IMR-90 (cell line): Measurements from ENCODE around the gene CD6. TPM values are rescaled to one million over a fixed set of nuclear protein-coding genes. Genes with fewer than 3 reads are reported as not detected.

Source experiments
- ATAC-seq: fragments of 200-7000 bp; cut with Tn5 transposase; 2 replicates; pipeline ENCODE4 v1.9.1; 2020; ENCODE audit warnings: low read depth, mild to moderate bottlenecking, moderate library complexity
- BruUV-seq: library from RNA; stranded (reverse); fragments of 400-500 nt; replicated peaks from 2 replicates; lab custom pipeline; 2021; lab: Mats Ljungman, UMichigan
- CTCF ChIA-PET: fragments of 300-600 bp; formaldehyde crosslinking; extraction: SDS; loops from one replicate; lab custom pipeline; 2021; ENCODE audit warnings: antibody characterized with exemption; lab: Yijun Ruan, JAX
- POLR2A ChIA-PET: fragments of 300-600 bp; sonication (Branson Sonifier 250); formaldehyde crosslinking; loops from one replicate; lab custom pipeline; 2022; ENCODE audit warnings: antibody characterized with exemption; ENCODE audit not compliant: unreplicated experiment; lab: Charles Lee
- DNase-seq: peaks from one replicate; pipeline ENCODE4 v3.0.0; 2013
- H2AFZ ChIP-seq: replicated peaks from 2 replicates; pipeline ENCODE3; 2013; ENCODE audit warnings: low read length, mild to moderate bottlenecking; ENCODE audit not compliant: poor library complexity
- H2AK5ac ChIP-seq: 2 replicates; pipeline ENCODE4 v1.6.1; 2013; ENCODE audit warnings: low read depth, low read length, inconsistent platforms
- H2AK9ac ChIP-seq: replicated peaks from 2 replicates; pipeline ENCODE3; 2013; ENCODE audit warnings: mild to moderate bottlenecking, low read depth, low read length, moderate library complexity; ENCODE audit not compliant: poor library complexity
- H2BK120ac ChIP-seq: 2 replicates; pipeline ENCODE4 v1.6.1; 2013; ENCODE audit warnings: low read depth, low read length, inconsistent platforms
- H2BK15ac ChIP-seq: 3 replicates; pipeline ENCODE4 v1.6.1; 2013; ENCODE audit warnings: low read depth, low read length, inconsistent platforms
- H2BK20ac ChIP-seq: 2 replicates; pipeline ENCODE4 v1.6.1; 2013; ENCODE audit warnings: low read depth, mild to moderate bottlenecking, inconsistent platforms, low read length, moderate library complexity
- H2BK5ac ChIP-seq: 2 replicates; pipeline ENCODE4 v1.6.1; 2013; ENCODE audit warnings: mild to moderate bottlenecking, low read depth, low read length, inconsistent platforms; ENCODE audit not compliant: poor library complexity, severe bottlenecking
- H3K14ac ChIP-seq: replicated peaks from 2 replicates; pipeline ENCODE4 v1.6.1; 2013; ENCODE audit warnings: low read depth, low read length, inconsistent platforms
- H3K18ac ChIP-seq: 2 replicates; pipeline ENCODE4 v1.6.1; 2013; ENCODE audit warnings: low read depth, low read length, control low read depth
- H3K23ac ChIP-seq: 2 replicates; pipeline ENCODE4 v1.6.1; 2013; ENCODE audit warnings: low read depth, low read length, inconsistent platforms
- H3K27ac ChIP-seq: 2 replicates; pipeline ENCODE4 v1.5.1; 2013; ENCODE audit warnings: mild to moderate bottlenecking, control low read depth, low read length; ENCODE audit not compliant: insufficient read depth
- H3K27me3 ChIP-seq: 2 replicates; pipeline ENCODE4 v1.6.1; 2013; ENCODE audit warnings: low read length; ENCODE audit not compliant: control insufficient read depth, insufficient read depth
- H3K36me3 ChIP-seq: 2 replicates; pipeline ENCODE4 v1.6.1; 2013; ENCODE audit warnings: low read length, mixed read lengths; ENCODE audit not compliant: control insufficient read depth, insufficient read depth
- H3K4ac ChIP-seq: 2 replicates; pipeline ENCODE4 v1.6.1; 2013; ENCODE audit warnings: low read depth, low read length, inconsistent platforms
- H3K4me1 ChIP-seq: 2 replicates; pipeline ENCODE4 v1.6.1; 2013; ENCODE audit warnings: low read length, mixed read lengths; ENCODE audit not compliant: control insufficient read depth, insufficient read depth
- H3K4me2 ChIP-seq: 2 replicates; pipeline ENCODE4 v1.6.1; 2013; ENCODE audit warnings: low read depth, mild to moderate bottlenecking, control low read depth, low read length, moderate library complexity
- H3K4me3 ChIP-seq: 2 replicates; pipeline ENCODE4 v1.5.1; 2013; ENCODE audit warnings: low read depth, mild to moderate bottlenecking, control low read depth, low read length, moderate library complexity; ENCODE audit not compliant: insufficient read depth
- H3K56ac ChIP-seq: 2 replicates; pipeline ENCODE4 v1.6.1; 2013; ENCODE audit warnings: low read length, inconsistent platforms; ENCODE audit not compliant: insufficient read depth; ENCODE audit errors: extremely low read depth
- H3K79me1 ChIP-seq, 2 experiments: 2 replicates each; pipeline ENCODE4 v1.6.1; 2013; ENCODE audit warnings: low read length in 2 of 2, inconsistent platforms in 1 of 2, low read depth in 1 of 2
- H3K9ac ChIP-seq: 2 replicates; pipeline ENCODE4 v1.6.1; 2013; ENCODE audit warnings: low read depth, low read length, control low read depth
- H3K9me1 ChIP-seq: 2 replicates; pipeline ENCODE4 v1.6.1; 2013; ENCODE audit warnings: low read length, inconsistent platforms; ENCODE audit not compliant: insufficient read depth
- H3K9me3 ChIP-seq: 2 replicates; pipeline ENCODE4 v1.6.1; 2013; ENCODE audit warnings: low read length; ENCODE audit not compliant: control insufficient read depth, insufficient read depth
- H4K20me1 ChIP-seq: 2 replicates; pipeline ENCODE4 v1.6.1; 2013; ENCODE audit warnings: low read length, inconsistent platforms; ENCODE audit not compliant: insufficient read depth
- H4K5ac ChIP-seq: 2 replicates; pipeline ENCODE4 v1.6.1; 2013; ENCODE audit warnings: mild to moderate bottlenecking, low read depth, low read length, control low read depth
- H4K8ac ChIP-seq, 2 experiments: 2 replicates each; pipeline ENCODE4 v1.6.1; 2013; ENCODE audit warnings: low read depth in 2 of 2, low read length in 2 of 2, control low read depth in 1 of 2, inconsistent platforms in 1 of 2
- H4K91ac ChIP-seq: 2 replicates; pipeline ENCODE4 v1.6.1; 2013; ENCODE audit warnings: low read depth, low read length, inconsistent platforms; ENCODE audit not compliant: insufficient read depth
- RCOR1 ChIP-seq: IDR thresholded peaks from 2 replicates; pipeline ENCODE4 v1.6.1; 2012; ENCODE audit warnings: mild to moderate bottlenecking, low read length, improper control_type of control experiment; ENCODE audit not compliant: insufficient replicate concordance
- WGBS, 2 experiments: methylation state at CpG; one replicate each; pipeline versions ENCODE4 v1.1.5 to v1.1.7; 2013; ENCODE audit warnings: missing lambda C conversion rate in 2 of 2; ENCODE audit not compliant: insufficient read length in 1 of 2; ENCODE audit errors: extremely low coverage in 2 of 2; 5-methylcytosine and 5-hydroxymethylcytosine counted together
- dilution Hi-C: fragments of 300-500 bp; cut with HindIII; formaldehyde crosslinking; loops from one replicate; pipeline ENCODE4 v1.14.3; 2018; ENCODE audit warnings: low sequenced_read_pairs; ENCODE audit not compliant: unreplicated experiment
- in situ Hi-C: fragments of 300-500 bp; cut with MboI; formaldehyde crosslinking; loops from 3 replicates; pipeline ENCODE4 v1.14.3; 2019; ENCODE audit warnings: low sequenced_read_pairs, inconsistent platforms, mixed read lengths
- intact Hi-C: fragments of 100-400 bp; cut with micrococcal nuclease; formaldehyde crosslinking; loops from 2 replicates; pipeline ENCODE4 v1.10.0; 2022
- polyA plus RNA-seq, 3 experiments: library from polyadenylated mRNA; depleted of rRNA; stranded (reverse); fragments of >200 nt; gene quantifications; 2 replicates each; pipeline ENCODE4 v1.2.3, GENCODE V29; 2012; ENCODE audit warnings: low replicate concordance in 1 of 3
- total RNA-seq: library from RNA; depleted of rRNA; stranded (reverse); fragments of >200 nt; gene quantifications from 2 replicates; pipeline ENCODE4 v1.2.3, GENCODE V29; 2012

CD6 gene
- total and polyA plus RNA-seq, 2 of the 4 experiments (the other 2 are of a cell fraction): not detected

- no peak overlapping the region for H2BK120ac ChIP-seq
- no peak overlapping the region for H2BK15ac ChIP-seq
- ATAC-seq (no peak), DNase-seq (no peak)
- H3K4me1 ChIP-seq: no peaks in the 10 kb centered on the region
- no peak overlapping the region for H2AFZ ChIP-seq
- H3K14ac ChIP-seq: no peak overlapping the region
- no peak for TF ChIP-seq RCOR1
- no peak overlapping the region for H3K4ac ChIP-seq
- H3K36me3 ChIP-seq: no peaks in the 10 kb centered on the region
- H3K9me1 ChIP-seq: no peaks in the 10 kb centered on the region
- H3K9ac ChIP-seq: no peak overlapping the region
- H3K4me2 ChIP-seq: no peak overlapping the region
- ChIA-PET CTCF (no interaction called here), POLR2A (no interaction called here)
- H3K56ac ChIP-seq: no peak overlapping the region
- dilution Hi-C loops (no loop called here), intact Hi-C loops (no loop called here), in situ Hi-C loops (no loop called here)
- no TSS peak for BruUV-seq
- H4K91ac ChIP-seq: no peak overlapping the region
- H2BK5ac ChIP-seq: no peak overlapping the region
- no peak overlapping the region for H3K27ac ChIP-seq
- H4K5ac ChIP-seq: no peak overlapping the region
- 58% methylated on average over 4 of the region's 13 CpGs; no CpG with 5 or more reads in 1 of the 2 experiments for WGBS, 2 experiments
- no peak overlapping the region for H2BK20ac ChIP-seq
- no peak overlapping the region for H3K23ac ChIP-seq
- no peaks in the 10 kb centered on the region for H4K20me1 ChIP-seq
- H2AK9ac ChIP-seq: no peak overlapping the region
- no peak overlapping the region for H4K8ac ChIP-seq
- peaks cover 51% of the 10 kb centered on the region for H3K27me3 ChIP-seq
- no peak overlapping the region for H3K4me3 ChIP-seq
- no peaks in the 10 kb centered on the region for H3K9me3 ChIP-seq
- H3K79me1 ChIP-seq: no peaks in the 10 kb centered on the region
- no peak overlapping the region for H2AK5ac ChIP-seq
- no peak overlapping the region for H3K18ac ChIP-seq
Observed at GRCh38 chr11:61052182-61052972, 80.9 kb downstream of the CD6 start.
